Left ventricle myocardium inferior (tissue), 1 donor: Measurements from ENCODE around the gene MYH11. TPM values are rescaled to one million over a fixed set of nuclear protein-coding genes. Genes with fewer than 3 reads are reported as not detected.

ENCODE experiments used
- DNase-seq: peaks from one replicate; pipeline ENCODE4 v3.0.0-alpha.2; 2020
- H3K27ac ChIP-seq: fragments of 200-600 bp; replicated peaks from 2 replicates; pipeline ENCODE4 v1.8.0; 2021
- H3K27me3 ChIP-seq: fragments of 200-600 bp; 2 replicates; pipeline ENCODE4 v1.8.0; 2021; ENCODE audit warnings: low read depth
- H3K36me3 ChIP-seq: fragments of 200-600 bp; 2 replicates; pipeline ENCODE4 v1.8.0; 2021
- H3K4me1 ChIP-seq: fragments of 200-600 bp; 2 replicates; pipeline ENCODE4 v1.8.0; 2021
- H3K4me3 ChIP-seq: fragments of 200-600 bp; 2 replicates; pipeline ENCODE4 v1.8.0; 2021; ENCODE audit warnings: mild to moderate bottlenecking, moderate library complexity
- H3K9me3 ChIP-seq: fragments of 200-600 bp; replicated peaks from 2 replicates; pipeline ENCODE4 v1.8.0; 2021
- CTCF ChIP-seq: fragments of 200-600 bp; IDR thresholded peaks from 2 replicates; pipeline ENCODE4 v1.8.0; 2021; ENCODE audit warnings: antibody characterized with exemption, mild to moderate bottlenecking, borderline replicate concordance
- intact Hi-C: fragments of 100-400 bp; cut with micrococcal nuclease; formaldehyde crosslinking; loops from one replicate; pipeline ENCODE4 v1.11.0; 2022
- total RNA-seq: library from RNA; stranded (reverse); fragmentation: NEBNext Ultra II Directional; extraction: Animal tissue kit (Norgen Biotek cat#: 25700); gene quantifications from one replicate; pipeline ENCODE4 v1.2.1, GENCODE V29; 2021
- donor health status: DM: no; HTN: yes; CAD: no; lungs with severe emphysema.

Gene MYH11
- total RNA-seq, 1 donor from 2014 or later, result 15.6 TPM

DNA sequence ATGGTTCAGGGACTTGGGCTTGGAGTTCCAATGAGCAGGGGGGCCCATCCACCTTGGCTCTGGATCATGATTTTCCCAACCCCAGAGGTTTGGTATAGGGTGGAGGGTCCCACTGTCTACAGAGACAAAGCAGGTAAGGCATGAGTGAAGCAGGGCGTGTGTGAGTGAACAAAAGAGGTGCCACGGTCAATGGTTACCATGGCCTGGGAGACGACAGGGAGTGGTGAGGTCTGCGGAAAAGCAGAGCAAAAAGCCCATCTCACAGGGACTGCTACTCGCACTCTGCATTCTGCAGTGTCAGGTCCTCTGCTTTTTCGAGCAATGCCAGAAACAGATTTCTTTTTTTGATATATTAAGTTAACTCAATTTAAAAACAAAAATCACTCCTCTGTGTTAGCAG is 24.6 kb downstream of the MYH11 start:
- intact Hi-C loops, result no loop called here
- Histone ChIP-seq H3K27me3 (peaks cover 11% of the 10 kb centered on the region), H3K4me1 (peaks cover 4% of the 10 kb centered on the region), H3K27ac (no peak overlapping the region), H3K4me3 (no peak overlapping the region), H3K36me3 (no peaks in the 10 kb centered on the region), H3K9me3 (no peaks in the 10 kb centered on the region)
- no peak for DNase-seq
- TF ChIP-seq CTCF, result no peak

- no peak for DNase-seq
- no peaks in the 10 kb centered on the region for H3K36me3 ChIP-seq
- peaks cover 4% of the 10 kb centered on the region for H3K4me1 ChIP-seq
- H3K27me3 ChIP-seq, result peaks cover 17% of the 10 kb centered on the region
- TF ChIP-seq CTCF, result no peak
- intact Hi-C loops, result no loop called here
- H3K27ac ChIP-seq, result no peak overlapping the region
- no peaks in the 10 kb centered on the region for H3K9me3 ChIP-seq
- no peak overlapping the region for H3K4me3 ChIP-seq
Measured at GRCh38 chr16:15830832-15831451, 25.9 kb downstream of the MYH11 start.

DNA sequence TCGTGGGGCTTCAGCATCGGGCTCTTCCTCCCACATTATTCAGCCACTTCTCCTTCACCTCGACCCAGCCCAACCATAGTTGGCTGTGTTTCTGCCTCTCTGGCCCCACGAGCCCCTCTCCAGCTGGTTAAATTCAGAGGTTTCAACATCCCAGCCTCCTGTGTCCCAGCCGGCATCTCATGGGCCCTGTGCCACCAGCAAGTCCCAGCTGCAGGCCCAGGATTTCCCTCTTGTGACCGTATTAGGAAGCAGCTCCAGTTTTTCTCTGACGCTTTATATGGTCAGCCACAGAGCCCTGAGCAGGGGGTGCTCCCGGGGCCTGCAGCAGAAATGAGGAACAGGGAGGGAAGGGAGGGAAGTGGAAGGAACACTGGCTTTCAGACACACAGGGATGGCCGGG is 27.4 kb downstream of the MYH11 start:
- intact Hi-C loops, result loop anchor here (5.0 kb wide), 1 partner anchor 62 kb away; no protein-coding TSS in a partner anchor

GRCh38 chr16:15827709-15828343 is 29.0 kb downstream of the MYH11 start:
- Histone ChIP-seq H3K9me3 (no peaks in the 10 kb centered on the region), H3K4me1 (no peaks in the 10 kb centered on the region), H3K27ac (no peak overlapping the region), H3K4me3 (no peak overlapping the region), H3K36me3 (no peaks in the 10 kb centered on the region), H3K27me3 (peaks cover 47% of the 10 kb centered on the region)
- TF ChIP-seq CTCF, result no peak
- no peak for DNase-seq
- intact Hi-C loops, result loop anchor here (5.0 kb wide), 1 partner anchor 61 kb away; no protein-coding TSS in a partner anchor

More for the DNA sequence above, 27.4 kb downstream of the MYH11 start:
- peak; percentile 52 for DNase-seq
- Histone ChIP-seq H3K4me1 (no peaks in the 10 kb centered on the region), H3K9me3 (no peaks in the 10 kb centered on the region), H3K27me3 (peaks cover 31% of the 10 kb centered on the region), H3K4me3 (no peak overlapping the region), H3K27ac (no peak overlapping the region), H3K36me3 (no peaks in the 10 kb centered on the region)
- no peak for TF ChIP-seq CTCF

DNA sequence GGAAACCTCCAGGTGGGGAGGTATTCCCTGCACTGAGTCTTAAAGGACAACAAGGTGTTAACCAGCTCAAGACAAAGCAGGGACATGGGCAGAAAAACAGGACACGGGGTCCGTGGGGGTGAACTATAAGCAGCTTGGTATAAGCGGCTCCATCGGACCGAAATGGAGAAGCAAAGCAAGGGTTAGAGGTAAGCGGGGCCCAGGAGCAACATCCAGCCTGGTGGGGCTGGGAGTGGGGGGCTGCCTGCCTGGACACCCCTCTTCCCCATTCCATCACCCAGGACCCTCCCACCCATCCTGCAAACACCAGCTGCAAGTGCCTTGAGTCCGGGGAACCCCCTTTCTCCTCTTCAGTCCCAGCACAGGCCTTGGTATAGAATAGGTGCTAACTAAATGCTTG is 29.5 kb downstream of the MYH11 start:
- H3K36me3 ChIP-seq, result no peaks in the 10 kb centered on the region
- intact Hi-C loops, result loop anchor here (5.0 kb wide), 1 partner anchor 60 kb away; no protein-coding TSS in a partner anchor
- no peak for TF ChIP-seq CTCF
- no peak for DNase-seq
- no peak overlapping the region for H3K27ac ChIP-seq
- peaks cover 50% of the 10 kb centered on the region for H3K27me3 ChIP-seq
- no peak overlapping the region for H3K4me3 ChIP-seq
- no peaks in the 10 kb centered on the region for H3K4me1 ChIP-seq
- H3K9me3 ChIP-seq, result no peaks in the 10 kb centered on the region
